ENCODE data around the gene NECTIN1. TPM values are rescaled to one million over a fixed set of nuclear protein-coding genes. Genes with fewer than 3 reads are reported as not detected.

Gene NECTIN1
- total RNA-seq, 1 donor from 2014 or later = 58.2 TPM

- peaks cover 11% of the 10 kb centered on the region for H3K4me1 ChIP-seq
- no peaks in the 10 kb centered on the region for H3K36me3 ChIP-seq
- H3K9me3 ChIP-seq = no peaks in the 10 kb centered on the region
- intact Hi-C loops (cut with DNase I) = no loop called here
- TF ChIP-seq CTCF (IDR thresholded peaks at IDR 0.05) (no peak), POLR2A (IDR thresholded peaks at IDR 0.05) (no peak), POLR2AphosphoS5 (IDR thresholded peaks at IDR 0.05; ENCODE audit: insufficient read depth in 1 of 2, low read depth in 1 of 2) (no peak)
- no peaks in the 10 kb centered on the region for H3K27me3 ChIP-seq
- no peak overlapping the region for H3K4me3 ChIP-seq
- no peak overlapping the region for H3K27ac ChIP-seq
- no peak for DNase-seq (ENCODE audit: extremely low spot score in 2 of 2)
These were observed 114.6 kb downstream of the NECTIN1 start for GRCh38 chr11:119614222-119615002.

DNA sequence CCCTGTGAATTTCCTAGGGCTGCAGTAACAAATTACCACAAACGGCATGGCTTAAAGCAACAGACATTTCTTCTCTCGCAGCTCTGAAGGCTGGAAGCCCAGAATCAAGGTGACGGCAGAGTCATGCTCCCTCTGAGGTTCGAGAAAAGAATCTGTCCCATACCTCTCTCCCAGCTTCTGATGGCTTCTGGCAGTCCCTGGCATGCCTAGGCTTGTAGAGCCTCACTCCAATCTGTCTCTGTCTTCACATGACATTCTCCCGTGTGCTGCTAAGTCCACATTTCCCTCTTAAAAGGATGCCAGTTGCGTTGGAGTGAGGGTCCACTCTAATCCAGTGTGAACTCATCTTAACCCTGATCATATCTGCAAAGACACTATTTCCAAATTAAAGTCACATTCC is 116.2 kb downstream of the NECTIN1 start:
- no peak for TF ChIP-seq POLR2A (IDR thresholded peaks at IDR 0.05)
- no peak for TF ChIP-seq POLR2AphosphoS5 (IDR thresholded peaks at IDR 0.05; ENCODE audit: insufficient read depth in 1 of 2, low read depth in 1 of 2)
- no peak for TF ChIP-seq CTCF (IDR thresholded peaks at IDR 0.05)
- no peaks in the 10 kb centered on the region for H3K27me3 ChIP-seq
- H3K27ac ChIP-seq = no peak overlapping the region
- no peak for DNase-seq (ENCODE audit: extremely low spot score in 2 of 2)
- H3K4me3 ChIP-seq = no peak overlapping the region
- H3K9me3 ChIP-seq = no peaks in the 10 kb centered on the region
- no peaks in the 10 kb centered on the region for H3K36me3 ChIP-seq
- peaks cover 11% of the 10 kb centered on the region for H3K4me1 ChIP-seq
- intact Hi-C loops (cut with DNase I) = no loop called here

- H3K4me1 ChIP-seq = peaks cover 10% of the 10 kb centered on the region
- H3K36me3 ChIP-seq = no peaks in the 10 kb centered on the region
- no peak for DNase-seq (ENCODE audit: extremely low spot score in 2 of 2)
- H3K9me3 ChIP-seq = no peaks in the 10 kb centered on the region
- no peak overlapping the region for H3K27ac ChIP-seq
- intact Hi-C loops (cut with DNase I) = no loop called here
- no peaks in the 10 kb centered on the region for H3K27me3 ChIP-seq
- H3K4me3 ChIP-seq = no peak overlapping the region
- TF ChIP-seq CTCF (IDR thresholded peaks at IDR 0.05) (no peak), POLR2AphosphoS5 (IDR thresholded peaks at IDR 0.05; ENCODE audit: insufficient read depth in 1 of 2, low read depth in 1 of 2) (no peak), POLR2A (IDR thresholded peaks at IDR 0.05) (no peak)
These were observed 118.1 kb downstream of the NECTIN1 start for GRCh38 chr11:119610836-119611426.

DNA sequence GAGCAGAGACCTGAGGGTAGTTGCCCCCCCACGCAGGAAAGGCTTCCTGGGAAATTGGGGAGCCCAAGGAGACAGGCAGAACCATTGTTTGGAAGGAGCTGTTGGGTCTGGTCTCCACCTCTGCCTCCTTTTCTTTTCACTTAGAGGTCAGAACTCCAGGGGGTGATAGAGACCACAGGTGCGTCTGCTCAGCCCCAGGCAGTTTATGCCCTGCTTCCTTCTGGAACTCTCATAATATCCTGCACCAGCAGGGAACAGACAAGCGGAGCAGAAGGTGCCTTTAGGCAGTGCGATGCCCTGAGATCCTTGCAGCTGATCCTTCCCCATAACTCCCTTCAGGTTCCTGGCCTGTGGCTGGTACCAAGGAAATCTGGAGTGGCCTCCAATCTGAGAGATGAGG is 120.2 kb downstream of the NECTIN1 start:
- Histone ChIP-seq H3K27ac (no peak overlapping the region), H3K4me3 (no peak overlapping the region), H3K9me3 (no peaks in the 10 kb centered on the region), H3K27me3 (no peaks in the 10 kb centered on the region), H3K36me3 (no peaks in the 10 kb centered on the region), H3K4me1 (no peaks in the 10 kb centered on the region)
- TF ChIP-seq CTCF (IDR thresholded peaks at IDR 0.05) (no peak), POLR2AphosphoS5 (IDR thresholded peaks at IDR 0.05; ENCODE audit: insufficient read depth in 1 of 2, low read depth in 1 of 2) (no peak), POLR2A (IDR thresholded peaks at IDR 0.05) (no peak)
- DNase-seq (ENCODE audit: extremely low spot score in 2 of 2) = no peak
- intact Hi-C loops (cut with DNase I) = no loop called here

- intact Hi-C loops (cut with DNase I) = no loop called here
- Histone ChIP-seq H3K36me3 (no peaks in the 10 kb centered on the region), H3K27ac (no peak overlapping the region), H3K27me3 (no peaks in the 10 kb centered on the region), H3K4me1 (no peaks in the 10 kb centered on the region), H3K9me3 (no peaks in the 10 kb centered on the region), H3K4me3 (no peak overlapping the region)
- DNase-seq (ENCODE audit: extremely low spot score in 2 of 2) = no peak
- TF ChIP-seq POLR2AphosphoS5 (IDR thresholded peaks at IDR 0.05; ENCODE audit: insufficient read depth in 1 of 2, low read depth in 1 of 2) (no peak), CTCF (IDR thresholded peaks at IDR 0.05) (no peak), POLR2A (IDR thresholded peaks at IDR 0.05) (no peak)
These were observed 120.8 kb downstream of the NECTIN1 start for GRCh38 chr11:119608201-119608600.
